RPMI8226 (cell line): ENCODE measurements around the gene CBLN3.

Experiments used
- DNase-seq: peaks from one replicate; pipeline ENCODE4 v3.0.0-alpha.2; 2015

The CBLN3 gene

DNA sequence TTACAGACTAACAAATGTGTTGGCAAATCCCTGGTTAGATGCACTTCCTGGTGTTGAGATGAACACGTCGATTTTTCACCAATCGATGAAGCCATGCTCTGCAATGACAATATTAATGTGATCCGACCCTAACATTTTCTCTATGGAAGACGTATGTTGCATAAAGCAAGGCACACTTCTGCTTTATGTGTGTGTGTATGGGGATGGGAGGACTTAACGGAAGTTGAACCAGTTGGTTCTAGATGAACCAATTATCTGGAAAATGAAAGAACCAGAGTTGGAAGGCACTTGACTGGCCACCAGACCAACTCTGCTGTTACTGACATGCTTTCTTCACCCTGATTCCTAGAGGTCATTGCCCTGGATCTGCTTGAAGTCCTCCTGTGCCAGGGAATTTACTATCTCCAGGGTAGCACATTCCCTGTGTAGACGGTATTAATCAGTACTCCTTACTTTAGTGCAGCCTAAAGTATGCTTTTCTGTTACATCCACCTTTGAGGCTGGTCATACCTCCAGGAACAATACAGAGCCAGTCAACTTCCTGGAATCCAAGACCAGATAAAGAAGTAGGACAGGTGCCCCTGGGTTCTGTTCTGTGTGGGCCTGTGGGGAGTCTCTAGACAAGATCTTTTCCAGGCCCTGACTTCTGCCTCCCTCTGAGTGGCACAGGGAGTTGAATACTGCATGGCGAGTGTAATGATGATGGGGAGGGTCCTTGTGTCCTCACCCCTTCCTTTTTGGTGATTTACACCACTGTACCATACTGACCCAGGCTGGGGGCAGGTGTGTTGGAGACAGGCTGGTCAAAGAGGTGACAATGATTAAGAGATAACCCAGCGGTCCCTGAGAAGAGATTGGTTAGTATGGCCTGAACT, 9.0 kb upstream of the CBLN3 start:
- no peak for DNase-seq

DNA sequence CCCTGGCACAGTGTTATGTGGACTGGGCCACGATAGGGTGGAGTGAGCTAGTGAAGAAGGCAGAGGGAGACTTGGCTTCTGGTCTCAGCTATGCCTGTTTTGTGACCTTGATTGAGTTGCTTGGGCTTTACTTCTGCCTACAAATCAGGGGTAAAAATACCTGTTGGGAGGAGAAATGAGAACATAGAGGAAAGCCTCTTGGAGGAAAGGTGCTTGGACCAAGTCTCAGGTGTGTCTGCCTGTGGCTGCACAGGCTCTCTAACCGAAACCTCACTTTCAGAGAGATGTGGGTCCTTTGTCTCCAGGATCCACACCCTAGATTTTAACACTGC, 8.2 kb upstream of the CBLN3 start:
- DNase-seq: no peak

DNA sequence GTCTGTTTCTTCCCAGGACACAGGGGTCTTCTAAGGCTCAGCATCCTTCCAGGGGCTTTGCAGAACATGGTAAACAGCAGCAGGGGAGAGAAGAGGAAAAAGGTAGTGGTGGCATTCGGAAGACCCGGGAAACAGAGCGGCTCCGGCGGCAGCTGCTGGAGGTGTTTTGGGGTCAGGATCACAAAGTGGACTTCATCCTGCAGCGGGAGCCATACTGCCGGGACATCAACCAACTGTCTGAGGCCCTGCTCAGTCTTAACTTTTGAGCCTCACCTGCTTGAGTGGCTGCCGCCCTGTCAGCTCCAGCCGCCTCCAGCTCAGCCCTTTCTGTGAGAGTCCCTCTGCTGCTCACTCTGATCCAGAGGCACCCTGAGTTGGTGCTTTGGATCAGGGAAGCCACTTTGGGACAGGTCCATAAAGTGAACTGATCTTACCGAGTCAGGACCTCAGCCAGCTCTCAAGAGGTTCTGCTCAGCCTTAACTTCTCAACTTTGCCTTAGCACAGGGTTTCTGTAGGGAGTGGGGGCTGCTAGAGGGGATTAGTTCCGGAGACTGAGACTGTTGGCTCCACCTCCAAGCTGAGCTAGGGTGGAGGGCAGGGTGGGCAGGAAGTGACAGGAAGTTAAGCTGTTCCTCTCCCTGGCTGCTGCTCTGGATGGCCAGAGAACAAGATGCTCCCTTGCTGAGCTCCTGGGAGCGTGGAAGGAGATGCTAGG, 7.7 kb upstream of the CBLN3 start:
- DNase-seq: no peak

DNA sequence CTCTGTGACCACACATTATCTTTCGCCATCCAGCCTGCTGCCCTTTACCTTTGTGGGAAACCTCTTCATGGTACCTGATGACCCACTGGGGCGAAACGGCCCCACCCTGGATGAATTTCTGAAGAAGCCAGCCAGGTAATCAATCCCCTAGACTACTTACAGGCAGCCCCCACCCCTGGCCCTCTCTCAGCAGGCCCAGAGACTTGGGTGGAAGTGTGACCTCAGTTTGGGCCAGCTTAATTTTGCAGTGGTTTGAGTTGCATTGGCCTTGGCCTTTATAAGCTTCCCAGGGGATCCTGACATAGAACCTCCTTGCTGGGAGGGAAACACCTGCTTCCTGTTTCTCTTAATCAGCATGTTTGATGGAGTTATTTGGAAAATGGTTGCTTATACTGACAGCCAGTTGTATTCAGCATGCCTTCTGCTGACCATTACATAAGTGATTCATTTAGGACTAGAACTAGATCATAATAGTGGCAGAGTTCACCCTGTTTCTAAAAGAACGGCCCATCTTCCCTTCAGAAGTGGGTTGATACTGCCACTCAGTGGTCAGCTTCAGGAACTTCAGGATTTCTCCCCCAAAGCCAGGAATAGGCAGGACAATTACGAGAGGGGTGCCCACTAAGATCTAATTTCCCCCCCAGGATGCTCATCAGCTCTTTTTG, 7.0 kb upstream of the CBLN3 start:
- peak; percentile 52 for DNase-seq

DNA sequence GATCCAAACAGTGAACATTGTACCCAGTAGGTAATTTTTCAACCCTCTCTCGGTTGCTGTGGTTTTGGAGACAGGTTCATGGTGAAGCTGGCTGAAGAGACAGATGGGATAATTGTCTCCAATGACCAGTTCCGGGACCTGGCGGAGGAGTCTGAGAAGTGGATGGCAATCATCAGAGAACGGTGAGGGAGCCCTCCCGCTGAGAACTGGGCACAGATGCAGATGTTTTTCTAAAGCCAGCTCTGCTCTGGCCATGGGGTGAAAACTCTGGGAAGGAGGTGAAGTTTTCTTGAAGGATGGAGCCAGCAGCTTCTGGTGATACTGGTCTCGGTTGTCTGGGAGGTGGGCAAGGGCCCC, 6.5 kb upstream of the CBLN3 start:
- DNase-seq: no peak

DNA sequence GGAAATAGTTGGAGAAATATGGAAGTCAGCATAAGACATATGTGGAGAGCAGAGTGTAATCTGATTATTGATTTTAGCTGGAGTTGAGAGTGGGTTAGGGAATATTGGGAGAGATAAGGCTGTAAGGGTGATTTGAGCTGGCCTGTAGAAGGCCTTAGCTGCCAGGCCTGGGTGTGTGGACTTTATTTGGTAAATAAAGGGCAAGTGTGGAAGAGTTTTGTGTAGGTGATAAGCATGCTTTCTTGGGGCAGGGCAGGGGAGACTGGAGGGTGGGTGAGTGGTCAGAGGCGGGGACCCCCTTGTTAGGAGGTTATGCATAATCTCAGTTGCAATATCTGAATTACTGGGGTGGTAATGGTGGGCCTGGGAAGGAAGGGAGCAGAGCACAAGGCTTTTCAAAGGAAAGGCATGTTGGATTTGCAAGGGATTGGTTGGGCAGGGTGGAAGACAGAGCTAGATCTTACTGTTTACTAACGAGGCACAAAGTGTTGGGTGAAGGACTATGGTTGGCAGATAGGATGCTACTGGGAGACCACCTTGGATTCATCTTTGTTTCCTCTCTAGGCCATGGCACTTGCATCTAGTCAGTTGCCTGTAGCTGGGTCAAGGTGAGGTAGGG, 5.8 kb upstream of the CBLN3 start:
- DNase-seq: no peak

DNA sequence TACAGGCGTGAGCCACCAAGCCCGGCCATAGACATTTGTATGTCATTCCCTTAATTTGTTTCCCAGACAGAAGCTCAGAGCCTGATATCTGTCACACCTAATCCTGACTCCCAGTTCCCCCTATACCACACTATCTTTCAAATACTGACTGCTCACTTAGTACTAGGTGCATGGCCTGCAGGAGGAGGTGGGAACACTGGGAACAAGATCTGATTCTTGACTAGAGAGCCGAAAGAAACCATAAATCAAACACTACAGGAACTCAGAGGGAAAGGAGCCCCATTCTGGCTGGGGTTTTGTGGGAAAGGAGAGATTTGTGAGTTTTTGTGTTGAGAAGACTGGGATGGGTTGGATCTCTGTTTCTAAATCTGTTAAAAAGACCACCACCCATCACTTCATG, 5.2 kb upstream of the CBLN3 start:
- DNase-seq: no peak

DNA sequence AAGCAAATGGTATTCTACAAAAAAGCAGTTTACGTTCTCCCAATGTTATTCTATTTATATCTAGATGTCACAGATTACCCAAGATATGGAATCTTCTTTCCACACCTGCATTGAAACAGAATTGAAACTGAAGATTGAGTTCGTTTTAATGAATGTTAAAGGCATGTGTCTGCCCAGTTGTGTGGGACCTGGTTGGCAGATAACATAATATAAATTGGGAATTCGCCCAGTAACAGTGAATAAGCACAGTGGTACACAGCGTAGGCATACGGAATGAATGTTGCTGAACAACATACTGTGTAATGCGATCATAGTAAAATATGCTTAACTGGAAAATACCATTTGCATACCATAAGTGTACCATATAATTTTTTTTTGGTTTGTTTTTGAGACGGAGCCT, 4.6 kb upstream of the CBLN3 start:
- no peak for DNase-seq

DNA sequence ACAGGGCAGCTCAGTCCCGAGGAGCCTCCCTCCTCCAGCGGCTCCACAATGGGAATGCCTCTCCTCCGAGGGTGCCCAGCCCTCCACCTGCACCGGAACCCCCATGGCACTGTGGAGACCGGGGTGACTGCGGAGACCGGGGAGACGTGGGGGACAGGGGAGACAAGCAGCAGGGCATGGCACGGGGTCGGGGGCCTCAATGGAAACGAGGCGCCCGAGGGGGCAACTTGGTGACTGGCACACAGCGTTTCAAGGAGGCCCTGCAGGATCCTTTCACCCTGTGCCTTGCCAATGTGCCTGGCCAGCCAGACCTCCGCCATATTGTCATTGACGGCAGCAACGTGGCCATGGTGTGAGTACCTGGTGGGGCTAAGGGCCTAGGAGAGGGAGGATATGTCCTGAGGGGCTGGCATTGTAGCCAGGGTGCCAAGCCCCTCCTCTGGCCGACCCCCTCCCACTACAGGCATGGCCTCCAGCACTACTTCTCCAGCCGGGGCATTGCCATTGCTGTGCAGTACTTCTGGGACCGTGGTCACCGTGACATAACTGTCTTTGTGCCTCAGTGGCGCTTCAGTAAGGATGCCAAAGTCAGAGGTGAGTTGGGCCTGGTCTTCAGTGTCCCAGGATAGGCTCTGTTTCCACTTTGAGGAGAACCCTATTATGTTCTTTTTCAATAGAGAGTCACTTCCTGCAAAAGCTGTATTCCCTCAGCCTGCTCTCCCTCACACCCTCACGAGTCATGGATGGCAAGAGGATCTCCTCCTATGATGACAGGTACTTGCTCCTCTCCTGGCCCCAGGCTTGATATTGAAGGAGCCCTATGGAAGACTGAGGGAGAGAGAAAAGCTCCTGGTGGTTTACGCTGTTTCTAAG, 3.0 kb upstream of the CBLN3 start:
- no peak for DNase-seq

DNA sequence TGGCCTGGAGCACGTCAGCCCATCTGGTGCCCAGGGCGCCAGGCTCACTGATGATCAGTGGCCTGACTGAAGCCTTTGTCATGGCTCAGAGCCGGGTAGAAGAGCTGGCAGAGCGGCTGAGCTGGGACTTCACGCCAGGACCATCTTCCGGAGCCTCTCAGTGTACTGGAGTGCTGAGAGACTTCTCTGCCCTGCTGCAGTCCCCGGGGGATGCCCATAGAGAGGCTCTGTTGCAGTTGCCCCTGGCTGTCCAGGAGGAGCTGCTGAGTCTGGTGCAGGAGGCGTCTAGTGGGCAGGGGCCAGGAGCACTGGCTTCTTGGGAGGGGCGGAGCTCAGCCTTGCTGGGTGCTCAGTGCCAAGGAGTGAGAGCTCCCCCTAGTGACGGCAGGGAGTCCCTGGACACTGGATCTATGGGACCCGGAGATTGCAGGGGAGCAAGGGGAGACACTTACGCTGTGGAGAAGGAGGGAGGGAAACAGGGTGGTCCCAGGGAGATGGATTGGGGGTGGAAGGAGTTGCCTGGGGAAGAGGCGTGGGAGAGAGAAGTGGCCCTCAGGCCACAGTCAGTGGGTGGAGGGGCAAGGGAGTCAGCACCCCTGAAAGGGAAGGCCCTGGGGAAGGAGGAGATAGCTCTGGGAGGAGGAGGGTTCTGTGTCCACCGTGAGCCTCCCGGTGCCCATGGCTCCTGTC, 2.2 kb upstream of the CBLN3 start:
- DNase-seq: peak; percentile 92

DNA sequence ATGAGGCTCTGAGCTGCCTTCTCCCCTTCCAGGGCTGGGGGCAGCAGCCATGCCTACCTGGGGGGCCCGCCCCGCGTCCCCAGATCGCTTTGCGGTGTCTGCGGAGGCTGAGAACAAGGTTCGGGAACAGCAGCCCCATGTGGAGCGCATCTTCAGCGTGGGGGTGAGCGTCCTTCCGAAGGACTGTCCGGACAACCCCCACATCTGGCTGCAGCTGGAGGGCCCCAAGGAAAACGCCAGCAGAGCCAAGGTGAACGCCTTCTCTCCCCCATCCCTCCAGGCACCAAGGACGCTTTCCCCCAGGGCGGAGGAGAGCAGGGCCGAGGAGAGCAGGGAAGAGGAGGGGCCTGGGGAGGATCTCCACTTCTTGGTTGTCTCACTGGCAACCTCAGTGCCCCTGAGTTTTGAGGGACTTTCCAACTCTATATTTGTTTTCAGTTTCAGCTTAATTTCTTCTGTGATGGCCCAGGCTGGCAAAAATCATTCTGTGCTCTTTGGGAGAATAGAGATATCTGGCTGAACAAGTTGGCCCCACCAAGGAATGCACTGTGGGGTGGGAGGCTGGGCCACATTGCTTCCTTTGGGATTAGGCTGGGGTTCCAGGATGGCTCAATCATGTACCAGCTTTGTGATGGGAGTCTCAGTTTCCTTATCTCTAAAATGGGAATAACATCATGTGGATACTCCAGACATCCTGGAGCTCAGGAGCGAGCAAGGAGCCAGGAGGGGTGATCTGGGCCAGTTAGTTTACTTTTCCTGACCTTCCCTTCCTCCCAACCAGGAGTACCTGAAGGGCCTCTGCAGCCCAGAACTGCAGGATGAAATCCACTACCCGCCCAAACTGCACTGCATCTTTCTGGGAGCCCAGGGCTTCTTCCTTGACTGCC, 1.5 kb upstream of the CBLN3 start:
- peak; percentile 46 for DNase-seq

DNA sequence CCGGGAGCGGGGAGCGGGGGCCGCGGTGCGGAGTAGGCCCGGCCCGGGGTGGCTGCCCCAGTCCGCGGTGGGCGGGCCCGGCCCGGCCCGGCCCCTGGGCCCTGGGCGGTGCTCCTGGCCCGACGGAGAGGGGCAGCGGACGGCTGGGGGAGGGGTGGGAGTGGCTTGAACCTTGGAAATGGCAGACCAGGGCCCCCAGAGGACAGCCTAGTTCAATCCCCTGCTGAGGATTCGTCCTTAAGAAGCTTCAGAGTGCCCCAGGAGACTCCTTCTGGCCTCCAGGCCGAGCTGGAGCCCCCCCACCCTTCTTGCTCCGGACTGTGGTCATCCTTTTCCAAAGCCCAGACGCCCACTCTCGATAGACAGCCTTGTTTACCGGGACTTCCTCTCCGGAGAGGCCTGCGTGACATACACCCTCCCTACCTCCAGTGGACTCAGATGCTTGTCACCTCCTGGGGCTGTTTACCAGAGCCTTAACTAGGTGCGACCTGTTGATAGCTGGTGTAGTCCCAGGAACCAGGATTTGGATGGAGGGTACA, 744 bp upstream of the CBLN3 start:
- DNase-seq: peak; percentile 49

DNA sequence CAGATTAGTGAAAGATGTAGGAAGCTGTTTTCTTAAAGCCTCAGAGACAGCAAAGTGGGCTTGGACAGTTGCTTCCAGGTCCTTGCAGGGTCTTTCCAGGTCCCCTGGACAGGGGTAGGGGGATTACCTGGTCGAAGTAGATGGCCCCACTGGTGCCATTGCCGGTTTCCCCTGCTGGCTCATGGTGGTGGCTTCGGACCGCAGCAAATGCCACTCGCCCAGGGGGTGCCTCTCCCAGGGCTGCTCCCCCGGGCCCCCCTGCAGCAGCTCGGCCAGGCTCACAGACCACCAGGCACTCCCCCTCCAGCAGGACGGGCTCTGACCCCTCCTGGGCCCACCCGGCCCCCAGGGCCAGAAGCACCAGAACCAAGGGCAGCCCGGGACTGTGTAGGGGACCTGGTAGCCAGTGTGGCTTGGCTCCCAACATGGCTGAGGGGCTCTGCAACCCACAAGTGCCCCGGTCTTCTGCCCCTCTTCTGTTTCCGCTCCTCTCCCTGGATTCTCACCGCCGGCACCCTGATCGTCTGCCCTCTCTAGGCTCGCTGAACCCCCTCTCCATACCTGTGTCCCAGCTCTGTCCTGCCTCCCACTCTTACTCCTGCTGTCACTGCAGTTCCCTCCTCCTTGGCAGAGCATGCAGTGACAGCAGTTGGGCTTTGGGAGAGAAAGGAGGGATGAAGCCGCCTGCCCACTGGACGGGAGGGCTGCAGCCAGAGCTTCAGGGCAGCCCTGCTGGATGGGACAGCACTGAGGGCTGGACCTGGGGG, 657 bp downstream of the CBLN3 start:
- DNase-seq: no peak

DNA sequence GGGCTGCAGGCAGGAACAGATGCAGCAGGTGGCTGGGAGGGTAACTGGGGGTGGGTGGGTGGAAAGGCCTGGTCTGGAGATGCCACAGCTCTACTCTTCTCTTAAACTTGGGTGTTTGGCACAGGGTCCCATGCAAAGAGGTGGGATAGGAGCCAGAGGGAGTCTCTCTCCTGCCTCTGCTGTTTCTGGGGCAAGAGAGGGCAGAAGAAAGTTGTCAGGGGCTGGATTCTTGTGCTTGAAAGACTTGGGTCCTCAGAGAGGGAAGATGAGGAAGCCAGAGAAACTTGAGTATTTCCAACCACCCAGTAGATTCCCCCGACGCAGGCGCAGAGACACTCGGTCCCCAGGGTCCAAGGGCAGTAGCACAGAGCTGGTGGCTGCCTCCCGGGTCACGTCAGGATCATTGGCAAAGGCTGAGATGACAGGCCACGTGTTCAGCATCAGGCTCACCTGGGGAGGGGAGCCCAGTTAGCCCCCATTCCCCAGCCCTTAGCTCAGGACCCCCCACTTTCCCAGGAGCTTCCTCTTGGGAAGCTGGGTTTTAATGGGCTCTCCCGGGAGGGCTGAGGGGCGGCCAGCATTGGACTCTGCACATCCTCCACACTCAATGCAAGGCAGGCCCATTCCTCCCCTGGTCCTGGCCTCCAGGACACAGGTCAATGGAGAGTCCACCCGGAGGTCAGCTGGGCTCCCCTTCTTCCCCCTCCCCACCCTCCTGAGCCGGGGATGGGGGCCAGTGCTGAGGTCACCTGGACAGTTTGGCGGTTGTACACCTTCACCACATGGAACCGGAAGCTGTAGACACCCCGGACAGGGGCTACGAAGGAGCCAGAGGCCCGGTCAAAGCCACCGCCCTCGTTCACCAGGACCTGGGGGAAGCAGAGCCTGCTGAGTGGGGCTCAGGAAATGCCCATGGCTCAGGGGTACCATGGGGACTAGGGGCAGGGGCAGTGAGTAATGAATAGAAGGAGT, 1.6 kb downstream of the CBLN3 start:
- no peak for DNase-seq

DNA sequence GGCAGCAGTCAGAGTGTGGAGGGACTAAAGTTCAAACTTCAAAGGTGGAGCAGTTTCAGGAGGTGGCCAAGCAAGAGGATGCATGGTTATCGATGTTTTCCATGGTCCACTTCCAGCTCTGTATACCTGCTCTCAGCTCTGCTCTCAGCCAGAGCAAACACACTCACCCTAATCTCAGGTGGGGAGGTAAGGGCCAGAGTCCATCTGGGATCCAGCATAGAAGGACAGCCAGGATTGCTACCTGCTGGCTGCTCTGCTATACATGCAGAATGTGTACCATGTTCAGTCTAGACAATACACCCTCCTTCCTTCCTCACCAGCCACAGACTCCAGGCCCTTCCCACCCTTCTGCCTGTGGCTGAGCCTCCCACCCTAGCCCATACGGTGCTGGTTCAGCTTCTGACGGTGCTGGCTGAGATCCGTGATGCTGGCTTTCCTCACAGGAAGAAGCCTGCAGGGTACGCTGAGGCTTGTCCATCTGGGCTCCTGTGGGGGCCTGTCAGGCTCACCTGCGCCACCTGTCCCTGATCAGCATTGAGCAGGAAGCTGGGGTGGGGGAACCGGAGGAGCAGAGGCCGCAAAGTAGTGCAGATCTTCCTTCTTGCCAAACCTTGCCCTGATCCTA, 2.4 kb downstream of the CBLN3 start:
- DNase-seq: no peak

DNA sequence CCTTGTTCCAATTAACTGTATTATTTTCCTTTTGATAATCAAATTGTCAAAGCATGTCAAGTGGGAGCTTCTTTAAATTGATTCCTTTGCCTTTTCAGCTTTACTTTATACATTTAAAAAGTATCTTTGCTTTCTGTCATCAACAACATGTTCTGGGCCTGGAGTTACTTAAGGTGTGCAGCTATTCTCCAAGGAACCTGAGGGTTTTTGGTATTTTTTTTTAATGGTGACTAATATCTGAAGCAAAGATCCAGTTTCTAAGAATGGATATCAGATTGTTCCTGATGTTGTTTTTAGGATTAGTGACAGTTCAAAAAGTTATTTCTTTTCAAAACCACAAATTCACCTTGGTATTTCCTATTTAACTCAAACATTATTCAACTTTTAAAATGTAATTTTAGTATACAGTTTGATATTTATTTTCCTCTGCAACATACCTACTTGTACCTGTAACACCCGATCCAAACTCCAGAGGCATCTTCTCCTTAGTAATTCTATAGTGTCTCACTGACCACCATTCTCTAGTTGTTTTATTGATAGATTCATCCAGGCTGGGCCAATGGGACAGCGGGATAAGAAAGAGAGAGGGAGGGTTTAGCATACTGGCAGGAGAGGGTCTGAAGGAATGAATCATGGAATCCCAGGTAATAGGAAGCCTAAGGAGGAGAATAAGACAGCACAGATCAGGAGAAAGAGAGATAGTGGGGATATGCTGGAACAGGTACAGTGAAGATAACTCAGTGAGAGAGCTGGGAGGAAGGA, 3.1 kb downstream of the CBLN3 start:
- DNase-seq: no peak

DNA sequence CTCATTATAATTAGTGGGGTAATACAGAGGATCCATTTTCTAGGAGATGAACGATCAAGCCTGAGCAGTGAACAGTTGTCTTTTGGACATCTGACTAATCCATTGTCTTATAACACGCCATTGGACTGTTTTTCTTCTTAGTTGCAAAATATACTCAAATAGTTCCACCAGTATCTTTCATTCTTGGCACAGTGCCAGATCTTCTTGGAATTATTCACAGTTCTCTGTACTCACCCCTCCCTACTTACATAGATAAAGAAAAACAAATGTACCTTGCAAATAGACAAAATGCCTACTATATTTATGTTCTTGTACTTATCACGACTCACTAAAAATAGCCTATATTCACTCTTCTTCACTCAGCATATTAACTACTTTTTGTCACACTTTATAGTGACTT, 3.8 kb downstream of the CBLN3 start:
- DNase-seq: no peak
